Thyroid gland (tissue), 4 donors: ENCODE measurements around the gene DENND2C.

Experiments
- POLR2A ChIP-seq, 2 donors: fragments of 450-650 bp; IDR thresholded peaks; one replicate each; pipeline ENCODE4 v1.6.1; 2017; ENCODE audit warnings: antibody characterized with exemption in 2 of 2, mild to moderate bottlenecking in 2 of 2, moderate library complexity in 1 of 2
- TF ChIP-seq, protein P1 (sequence below), 6 experiments: fragments of 200-600 bp in 3 of 6; fragments of 450-650 bp in 3 of 6; sonication (generic) in 3 of 6; IDR thresholded peaks; one replicate each; pipeline ENCODE4 v1.5.1; 2016 to 2019; ENCODE audit warnings: antibody characterized with exemption in 6 of 6, mild to moderate bottlenecking in 2 of 6, inconsistent platforms in 1 of 6, moderate library complexity in 1 of 6

DNA sequence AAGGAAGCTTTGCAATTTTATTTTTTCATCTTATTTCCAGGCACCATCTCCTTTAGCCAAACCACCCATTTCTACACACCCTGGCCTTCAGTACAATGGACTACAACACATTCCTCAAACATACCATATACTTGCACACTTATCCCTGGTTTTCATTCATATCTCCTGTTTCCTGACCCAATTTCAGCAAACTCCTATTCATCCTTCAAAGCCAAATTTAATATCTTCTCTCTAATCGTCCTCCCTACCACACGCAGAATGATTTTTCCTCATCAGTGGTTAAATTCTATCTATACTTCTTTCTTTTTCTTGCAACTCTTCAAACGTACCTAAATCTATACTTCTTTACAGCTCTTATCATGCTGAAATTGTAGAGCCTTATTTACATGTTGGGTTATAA lies 2.9 kb downstream of the DENND2C start:
- TF ChIP-seq, protein P1, sequence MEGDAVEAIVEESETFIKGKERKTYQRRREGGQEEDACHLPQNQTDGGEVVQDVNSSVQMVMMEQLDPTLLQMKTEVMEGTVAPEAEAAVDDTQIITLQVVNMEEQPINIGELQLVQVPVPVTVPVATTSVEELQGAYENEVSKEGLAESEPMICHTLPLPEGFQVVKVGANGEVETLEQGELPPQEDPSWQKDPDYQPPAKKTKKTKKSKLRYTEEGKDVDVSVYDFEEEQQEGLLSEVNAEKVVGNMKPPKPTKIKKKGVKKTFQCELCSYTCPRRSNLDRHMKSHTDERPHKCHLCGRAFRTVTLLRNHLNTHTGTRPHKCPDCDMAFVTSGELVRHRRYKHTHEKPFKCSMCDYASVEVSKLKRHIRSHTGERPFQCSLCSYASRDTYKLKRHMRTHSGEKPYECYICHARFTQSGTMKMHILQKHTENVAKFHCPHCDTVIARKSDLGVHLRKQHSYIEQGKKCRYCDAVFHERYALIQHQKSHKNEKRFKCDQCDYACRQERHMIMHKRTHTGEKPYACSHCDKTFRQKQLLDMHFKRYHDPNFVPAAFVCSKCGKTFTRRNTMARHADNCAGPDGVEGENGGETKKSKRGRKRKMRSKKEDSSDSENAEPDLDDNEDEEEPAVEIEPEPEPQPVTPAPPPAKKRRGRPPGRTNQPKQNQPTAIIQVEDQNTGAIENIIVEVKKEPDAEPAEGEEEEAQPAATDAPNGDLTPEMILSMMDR (IDR thresholded peaks at IDR 0.05), result no peak
- no peak for TF ChIP-seq POLR2A (IDR thresholded peaks at IDR 0.05)
